Activated CD4-positive, alpha-beta T cell treated with anti-CD3 and anti-CD28 coated beads, Interleukin-2, Interleukin-4, amounts not matched to agents 100 ng/mL and 50 ng/mL, durations not matched to agents 16 hours and 8 hours (primary cell): ENCODE measurements around the gene FRZB.

Source experiments
- DNase-seq: peaks from one replicate; pipeline ENCODE4 v3.0.0-alpha.2; 2020; ENCODE audit warnings: low spot score

FRZB gene

DNA sequence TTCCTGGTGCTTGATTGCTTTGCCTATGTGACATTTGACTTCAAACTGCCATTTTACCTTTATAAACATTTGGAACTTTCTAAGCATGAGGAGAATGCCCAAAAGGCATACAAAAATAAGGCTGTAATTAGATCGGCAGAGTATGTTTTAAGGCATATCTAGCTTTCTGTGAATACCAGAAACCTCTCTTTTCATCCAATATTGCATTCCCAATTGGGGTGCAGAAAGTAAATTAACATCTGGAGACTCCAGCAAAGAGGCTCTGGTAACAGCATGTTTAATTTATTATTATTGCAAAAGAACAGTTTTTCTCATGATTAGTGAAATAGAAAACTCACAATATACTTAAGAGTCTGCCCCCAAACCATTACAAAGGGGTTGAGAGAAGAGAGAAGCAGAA lies 32.1 kb downstream of the FRZB start:
- no peak for DNase-seq

DNA sequence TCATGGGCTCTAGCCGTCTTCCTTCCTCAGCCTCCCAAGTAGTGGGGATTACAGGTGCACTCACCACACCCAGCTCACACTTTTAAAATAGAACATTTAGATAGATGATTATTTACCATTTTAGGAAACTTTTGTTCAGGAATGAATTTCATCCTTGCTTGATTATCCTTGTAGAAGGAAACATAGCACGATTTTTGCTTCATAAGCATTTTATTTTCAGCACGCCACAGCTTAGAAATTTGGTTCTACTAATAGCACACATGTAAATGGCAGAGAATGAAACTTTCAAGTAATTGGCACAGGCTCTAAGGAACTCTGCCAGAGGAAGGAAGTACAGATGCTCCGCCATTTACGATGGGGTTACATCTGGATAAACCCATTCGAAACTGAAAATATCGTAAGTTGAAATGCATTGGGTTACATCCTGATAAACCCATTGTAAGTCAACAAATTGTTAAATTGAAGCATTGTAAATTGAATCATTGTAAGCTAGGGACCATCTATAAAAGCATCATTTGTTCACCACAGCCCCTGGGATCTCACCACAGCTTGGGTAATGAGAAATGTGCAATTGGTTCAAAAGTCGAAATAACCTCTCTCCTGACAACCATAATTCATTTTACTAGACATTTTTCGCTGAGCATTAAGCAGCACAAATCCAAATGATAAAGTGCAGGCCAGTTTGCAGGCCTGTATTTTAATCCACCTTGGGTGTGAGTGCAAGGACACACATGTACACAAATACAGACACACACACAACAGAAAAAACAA lies 33.2 kb downstream of the FRZB start:
- DNase-seq = no peak

DNA sequence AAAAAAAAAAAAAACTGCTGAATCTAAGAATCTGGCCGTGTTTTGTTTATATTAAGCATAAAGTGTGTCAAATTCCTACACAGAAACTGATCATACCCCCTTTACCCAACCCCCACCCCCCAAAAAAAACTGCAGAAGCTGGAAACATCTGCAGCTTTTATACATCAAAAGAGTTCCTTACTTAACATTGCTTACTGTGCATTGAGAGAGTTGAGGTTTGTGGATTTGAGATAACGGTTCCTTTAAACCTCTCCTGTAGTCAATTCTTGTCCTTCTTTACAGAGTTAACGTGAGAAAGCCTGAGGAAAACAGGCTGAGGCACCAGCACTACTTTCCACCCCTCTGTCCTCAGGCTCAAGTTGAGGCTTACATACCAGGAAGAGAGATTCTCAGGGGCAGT lies 34.5 kb downstream of the FRZB start:
- no peak for DNase-seq

DNA sequence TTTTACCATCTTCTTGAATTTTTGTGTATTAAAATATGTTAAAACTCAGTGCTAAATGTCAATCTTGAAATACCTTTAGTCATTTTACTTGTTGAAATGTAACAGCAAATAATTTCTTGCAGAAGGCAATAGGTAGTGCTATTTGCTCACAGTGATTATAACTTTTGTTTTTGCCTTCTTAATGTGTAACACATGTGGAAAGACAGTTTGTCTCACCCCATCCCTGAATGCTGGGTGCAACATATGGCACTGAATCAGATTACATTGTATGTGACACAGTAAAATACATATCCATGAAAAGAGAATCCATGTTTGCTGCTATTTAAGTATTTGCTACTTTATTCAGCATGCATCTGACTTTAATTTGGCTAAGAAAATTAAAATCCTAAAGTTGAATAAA lies 35.3 kb downstream of the FRZB start:
- no peak for DNase-seq

DNA sequence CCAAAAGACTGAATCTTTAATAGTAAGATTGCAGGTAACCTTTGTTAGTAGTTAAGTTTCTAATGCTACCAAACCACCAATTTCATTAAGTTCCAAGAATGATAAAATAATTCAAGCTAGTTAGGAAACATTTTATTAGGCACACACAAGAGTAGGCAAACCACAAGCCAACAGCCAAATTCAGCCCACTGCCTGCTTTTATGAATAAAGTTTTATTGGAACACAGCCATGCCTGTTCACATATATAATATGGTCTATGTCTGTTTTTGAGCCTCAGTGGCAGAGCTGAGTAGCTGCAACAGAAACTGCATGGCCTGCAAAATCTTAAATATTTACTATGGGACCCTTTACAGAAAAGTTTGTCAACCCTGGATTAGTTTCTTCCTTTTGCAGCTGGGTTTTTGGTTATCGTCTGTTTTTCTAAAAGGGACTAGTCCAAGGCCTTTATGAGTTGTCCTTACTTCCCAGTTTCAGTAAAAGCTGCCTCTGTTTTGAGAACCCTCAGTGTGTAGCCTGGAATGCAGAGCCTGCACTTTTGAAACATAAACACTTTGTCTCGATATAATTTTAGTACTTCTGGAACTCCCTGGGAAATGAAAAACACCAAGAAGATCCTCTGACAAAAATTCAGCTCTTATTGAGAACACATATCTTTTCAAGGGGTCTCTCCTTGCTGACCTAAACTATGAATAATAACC lies 39.1 kb downstream of the FRZB start:
- no peak for DNase-seq

DNA sequence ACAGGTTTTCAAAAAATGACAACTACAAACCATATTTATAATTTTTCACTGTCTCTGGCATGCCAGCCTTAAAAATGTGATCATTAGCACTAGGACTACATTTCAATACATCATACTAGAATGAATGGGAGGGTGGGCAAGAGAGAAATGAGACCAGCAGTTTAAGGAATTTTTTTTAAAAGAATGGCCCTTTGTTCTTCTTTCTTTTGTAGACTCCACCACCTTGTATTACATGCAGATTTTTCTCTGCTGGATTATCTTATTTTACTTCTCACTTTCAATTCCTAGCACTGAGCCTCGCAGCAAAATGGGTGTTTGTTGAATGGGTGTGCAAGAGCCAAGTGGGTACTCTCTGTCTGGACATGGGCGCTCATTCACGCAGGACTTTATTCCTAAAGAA lies 39.9 kb downstream of the FRZB start:
- DNase-seq = no peak

DNA sequence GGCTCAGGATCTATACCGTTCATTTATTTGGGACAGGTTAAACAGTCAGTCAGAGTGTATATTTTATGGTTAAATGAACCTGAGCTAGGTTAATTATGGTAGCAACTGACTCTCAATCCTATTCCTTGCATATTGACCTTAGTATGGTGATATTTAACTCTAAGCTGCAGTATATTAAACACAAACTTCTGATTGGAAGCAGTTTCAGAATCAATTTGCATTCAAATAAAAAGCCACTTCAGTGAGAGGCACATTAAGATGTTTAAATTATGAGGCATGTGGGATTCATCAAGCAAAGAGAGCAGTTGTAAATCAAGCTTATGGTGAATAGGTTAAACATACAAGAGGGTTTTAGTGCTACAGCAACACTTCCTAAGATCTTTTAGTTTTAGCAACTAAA lies 40.4 kb downstream of the FRZB start:
- DNase-seq = no peak

DNA sequence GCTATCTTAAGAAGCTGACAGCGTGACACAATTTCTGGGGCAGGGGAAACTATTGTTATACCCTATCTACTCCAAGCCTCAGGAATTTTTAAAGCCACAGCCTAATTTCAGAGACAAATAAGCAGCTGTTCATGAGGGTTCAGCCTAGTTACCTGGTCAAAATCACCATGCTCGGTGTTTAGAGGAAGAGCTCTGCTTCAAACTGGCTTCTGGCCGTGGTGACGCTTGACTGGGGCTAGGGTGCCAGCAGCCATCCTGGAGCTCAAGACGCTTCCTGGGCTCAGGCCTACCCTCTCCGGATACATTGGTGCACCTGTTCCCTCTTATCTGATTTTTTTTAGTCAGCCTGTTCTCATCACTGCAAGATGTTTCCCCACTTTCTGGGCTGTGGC lies 41.7 kb downstream of the FRZB start:
- no peak for DNase-seq

DNA sequence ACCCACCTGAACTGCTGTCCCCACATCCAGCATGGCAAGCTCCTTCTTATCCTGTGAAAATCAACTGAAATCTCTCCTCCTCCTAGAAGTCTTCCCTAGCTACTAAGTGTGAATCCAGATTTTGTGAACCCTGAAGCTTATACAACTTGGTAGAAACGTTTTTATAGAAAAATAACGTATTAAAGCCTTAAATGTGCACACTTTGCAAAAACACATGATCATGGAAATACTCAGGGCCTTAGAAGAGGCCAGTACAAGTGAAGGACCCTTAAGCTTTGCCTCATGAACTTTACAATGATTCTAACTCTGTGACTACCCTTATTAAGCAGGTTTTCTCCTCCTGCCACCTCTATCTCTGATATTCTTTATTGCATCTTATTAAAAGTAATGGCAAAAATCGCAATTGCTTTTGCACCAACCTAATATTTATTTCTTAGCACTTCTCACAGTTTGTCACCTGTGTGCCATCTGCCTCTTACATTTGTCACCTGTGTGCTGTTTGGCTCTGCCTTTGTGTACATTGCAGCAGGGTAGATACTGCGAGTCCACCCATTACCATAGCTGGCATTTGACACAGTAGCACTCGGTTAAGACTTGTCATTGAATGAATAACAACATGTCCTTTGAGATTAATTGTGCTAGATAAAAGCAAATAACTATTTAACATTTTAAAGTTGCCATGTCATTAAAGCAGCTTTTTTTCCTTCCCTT lies 42.2 kb downstream of the FRZB start:
- DNase-seq = no peak

DNA sequence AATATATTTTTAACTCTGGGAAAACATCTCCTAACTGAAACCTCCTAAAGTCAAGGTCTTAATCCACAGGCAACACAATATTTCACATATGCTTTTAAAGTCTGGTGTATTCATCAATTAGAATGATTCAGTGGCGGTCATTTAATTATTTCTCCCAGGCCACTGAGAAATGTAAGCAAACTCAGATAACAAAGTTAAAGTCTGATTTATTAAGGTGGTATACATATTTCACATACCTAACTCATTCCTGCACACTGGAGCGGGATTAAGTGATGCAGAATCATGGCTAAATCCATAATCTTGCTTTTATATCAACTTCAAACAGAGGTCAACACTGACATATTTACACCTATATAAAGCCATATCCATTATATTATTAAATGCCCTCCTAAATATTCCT lies 43.7 kb downstream of the FRZB start:
- no peak for DNase-seq

DNA sequence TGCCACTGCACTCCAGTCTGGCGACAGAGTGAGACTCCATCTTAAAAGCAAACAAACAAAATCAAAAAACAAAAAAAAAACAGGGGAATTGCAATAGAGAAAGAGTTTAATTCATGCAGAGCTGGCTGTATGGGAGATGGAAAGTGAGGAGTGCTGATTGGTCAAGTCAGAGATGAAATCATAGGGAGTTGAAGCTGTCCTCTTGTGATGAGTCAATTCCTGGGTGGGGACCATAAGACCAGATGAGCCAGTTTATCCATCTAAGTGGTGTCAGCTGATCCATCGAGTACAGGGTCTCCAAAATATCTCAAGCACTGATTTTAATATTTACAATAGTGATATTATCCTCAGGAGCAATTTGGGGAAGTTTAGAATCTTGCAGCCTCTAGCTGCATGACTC lies 45.3 kb downstream of the FRZB start:
- DNase-seq = no peak

DNA sequence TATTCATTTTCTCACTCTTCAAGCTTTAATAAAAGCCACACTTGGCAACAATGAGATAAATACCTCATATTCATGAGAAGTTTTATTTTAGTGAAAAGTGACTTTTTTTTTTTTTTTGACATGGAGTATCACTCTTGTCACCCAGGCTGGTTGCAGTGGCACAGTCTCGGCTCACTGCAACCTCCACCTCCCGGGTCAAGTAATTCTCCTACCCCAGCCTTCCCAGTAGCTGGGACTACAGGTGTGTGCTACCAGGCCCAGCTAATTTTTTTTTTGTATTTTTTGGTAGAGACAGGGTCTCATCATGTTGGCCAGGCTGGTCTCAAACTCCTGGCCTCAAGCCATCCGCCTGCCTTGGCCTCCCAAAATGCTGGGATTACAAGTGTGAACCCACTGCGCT lies 47.0 kb downstream of the FRZB start:
- DNase-seq = no peak

DNA sequence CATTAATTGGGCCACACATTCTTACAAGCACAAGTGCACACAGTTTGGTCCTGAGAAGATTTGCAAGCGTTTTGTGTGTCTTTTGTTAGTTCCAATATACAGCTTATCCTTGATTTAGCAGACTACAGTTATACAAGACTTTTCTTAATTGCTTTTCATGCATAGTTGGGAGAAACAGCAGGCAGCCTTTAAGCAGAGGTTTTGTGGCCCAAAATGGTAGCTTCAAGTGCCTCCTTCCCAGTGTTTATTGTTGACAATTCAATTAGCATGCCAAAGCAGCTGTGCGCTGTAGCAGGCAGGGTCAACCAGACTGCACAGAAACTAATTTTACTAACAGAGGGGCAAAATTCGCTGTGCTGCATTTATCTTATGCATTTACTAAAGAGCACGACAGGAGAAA lies 47.5 kb downstream of the FRZB start:
- DNase-seq = no peak

DNA sequence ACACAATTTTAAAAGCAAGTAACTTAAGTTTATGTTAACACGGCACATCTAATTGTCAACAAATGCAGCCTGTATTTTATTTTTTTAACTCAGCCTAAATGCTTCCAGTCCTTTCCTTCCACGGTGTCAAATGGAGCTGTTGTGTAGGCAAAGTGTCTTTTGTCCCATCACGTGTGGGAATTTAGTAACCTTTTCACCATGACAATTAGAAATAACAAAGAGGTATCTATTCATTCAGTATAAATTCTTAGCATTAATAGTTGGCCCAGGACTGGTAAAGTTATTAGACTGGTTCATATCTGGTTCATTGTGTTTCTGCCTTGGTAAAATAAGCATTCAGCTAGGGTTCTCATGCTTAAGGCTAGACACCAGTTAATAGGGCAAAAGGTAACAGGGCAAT lies 47.9 kb downstream of the FRZB start:
- no peak for DNase-seq

DNA sequence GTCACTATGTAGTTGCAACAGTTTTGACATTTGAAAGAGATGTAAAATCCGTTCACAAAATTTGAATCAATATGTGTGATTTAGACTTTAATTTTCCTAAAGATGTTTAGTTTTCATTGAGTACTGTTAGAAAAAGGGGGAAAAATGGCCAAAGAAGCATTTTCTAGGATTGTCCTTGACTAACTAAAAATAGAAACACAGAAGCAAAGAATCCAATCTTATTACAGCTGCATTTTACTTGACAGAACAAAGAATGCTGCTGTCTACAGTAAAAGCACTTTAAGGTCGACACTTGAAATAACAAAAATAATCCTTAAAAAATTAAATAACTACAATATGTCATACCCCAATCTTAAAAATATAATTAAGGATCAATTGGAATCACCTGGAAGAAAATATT lies 48.9 kb downstream of the FRZB start:
- DNase-seq = no peak

DNA sequence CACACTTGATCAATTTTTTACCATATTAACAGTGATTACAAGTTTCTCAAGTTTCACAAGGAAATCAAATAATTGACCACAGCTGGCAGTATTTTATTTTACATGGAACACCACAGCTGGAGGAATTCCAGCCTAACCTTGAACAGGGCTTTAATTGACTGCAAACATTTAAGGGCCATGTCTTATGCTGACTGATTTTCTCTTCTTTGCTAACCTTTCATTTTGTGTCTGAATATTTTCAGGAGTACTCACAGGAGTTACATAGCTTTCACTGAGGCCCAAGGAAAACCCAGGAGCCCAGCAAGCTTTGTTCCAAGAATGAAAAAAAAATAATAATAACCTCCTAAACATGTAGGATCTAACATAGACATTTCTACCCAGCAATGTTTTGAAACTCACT lies 49.6 kb downstream of the FRZB start:
- DNase-seq = no peak

DNA sequence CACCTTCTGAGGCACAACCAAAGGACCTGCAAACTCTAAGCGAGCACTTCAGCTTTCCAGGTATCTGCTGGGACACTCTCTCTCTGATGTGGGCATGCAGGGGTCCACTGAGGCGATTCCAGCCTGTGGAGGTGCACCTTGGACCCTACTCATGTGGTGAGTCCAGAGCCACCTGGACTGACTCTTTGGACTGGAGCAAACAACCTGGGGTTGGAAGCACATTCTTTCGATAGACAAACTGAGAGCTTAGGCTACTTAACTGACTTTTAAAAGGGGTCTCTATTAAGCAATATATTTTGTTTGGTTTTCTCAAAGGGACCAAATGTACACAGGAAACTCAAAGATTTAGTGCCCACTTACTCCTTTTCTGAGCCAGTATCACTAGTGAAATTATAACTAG lies 51.6 kb downstream of the FRZB start:
- DNase-seq = no peak

DNA sequence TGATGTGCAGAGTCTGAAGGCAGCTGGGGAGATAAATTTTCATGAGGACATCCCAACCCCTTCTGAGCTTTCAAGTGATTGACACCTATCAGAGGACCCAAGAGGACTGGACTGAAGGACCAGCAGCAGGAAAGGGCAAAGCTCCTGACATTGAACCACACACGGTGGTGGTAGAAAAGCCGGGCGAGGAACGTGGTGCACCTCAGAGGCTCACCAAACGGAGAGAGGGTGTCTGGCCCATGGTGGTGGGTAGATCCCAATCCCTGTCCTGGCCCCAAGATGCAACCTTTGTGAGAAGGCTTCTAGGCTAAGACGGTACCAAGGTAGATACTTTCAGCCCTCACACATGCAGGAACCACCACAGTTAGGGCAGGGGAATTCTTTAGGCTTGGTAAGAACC lies 52.1 kb downstream of the FRZB start:
- no peak for DNase-seq

DNA sequence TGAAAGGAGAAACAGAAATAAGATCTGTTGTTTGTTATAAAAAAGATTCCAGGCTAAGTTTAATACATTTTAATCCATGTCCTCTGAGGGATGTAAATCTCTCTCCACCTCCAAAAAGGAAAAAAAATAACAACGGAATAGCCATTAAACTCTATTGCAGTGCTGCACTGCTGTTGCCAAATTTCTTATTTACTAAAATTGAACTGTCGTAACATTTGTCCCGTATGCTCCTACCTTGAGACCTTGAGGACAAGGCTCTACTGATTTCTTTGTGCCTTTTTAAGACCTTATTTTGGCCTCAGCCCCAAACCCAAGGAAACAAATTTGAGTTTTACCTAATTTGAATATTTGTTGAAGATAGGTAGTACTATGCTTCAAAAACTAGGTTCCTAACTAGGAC lies 56.4 kb downstream of the FRZB start:
- DNase-seq = no peak

DNA sequence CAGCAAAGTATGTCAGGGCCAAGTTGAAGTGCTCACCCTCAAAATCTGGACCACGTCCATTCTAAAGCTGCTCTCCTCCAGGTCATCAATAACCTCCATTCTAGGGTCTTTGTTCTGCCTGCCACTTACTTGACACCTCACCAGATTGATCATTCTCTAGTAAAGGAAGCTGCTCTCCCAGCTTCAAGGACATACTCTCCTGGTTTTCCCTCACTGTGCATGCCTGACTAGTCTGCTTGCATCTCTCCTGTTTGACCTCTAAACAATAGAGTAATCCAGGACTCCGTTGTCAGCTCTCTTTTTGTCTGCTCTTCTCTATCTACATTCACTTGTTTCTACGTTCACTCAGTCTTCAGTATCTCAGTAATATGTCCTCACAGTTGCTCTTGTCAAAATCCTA lies 59.1 kb downstream of the FRZB start:
- DNase-seq = no peak

DNA sequence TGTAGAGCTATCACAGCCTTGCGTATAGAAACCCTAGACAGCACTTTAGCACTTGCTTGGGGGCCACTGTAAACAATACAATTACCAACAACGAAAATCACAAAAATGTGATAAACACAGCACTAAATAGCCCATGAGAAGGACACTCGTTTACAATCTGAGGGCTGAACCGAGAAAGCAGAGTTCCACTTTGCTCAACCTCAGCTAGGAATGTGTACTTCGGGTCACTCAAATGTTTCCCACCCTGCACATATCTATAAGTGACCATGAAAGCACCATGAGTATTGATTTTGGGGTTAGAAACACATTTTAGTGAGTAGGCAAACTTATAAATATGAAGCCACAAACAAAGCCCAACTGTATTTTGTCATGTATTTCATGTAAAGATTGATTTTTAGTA lies 62.3 kb downstream of the FRZB start:
- DNase-seq = no peak

DNA sequence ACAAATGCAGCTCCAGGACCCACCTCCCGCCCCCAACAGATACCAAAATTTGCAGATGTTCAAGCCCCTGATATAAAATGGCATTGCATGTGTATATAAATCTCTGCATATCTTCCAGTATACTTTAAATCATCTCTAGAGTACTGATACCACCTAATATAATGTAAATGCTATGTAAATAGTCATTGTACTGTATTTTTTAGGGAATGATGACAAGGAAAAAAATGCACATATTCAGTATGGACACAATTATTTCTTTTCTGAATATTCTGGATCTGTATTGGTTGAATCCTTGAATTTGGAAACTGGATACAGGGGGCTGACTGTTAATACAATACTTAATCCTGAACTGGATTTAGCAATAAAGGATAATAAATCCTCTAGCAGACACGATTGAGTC lies 67.7 kb downstream of the FRZB start:
- no peak for DNase-seq

DNA sequence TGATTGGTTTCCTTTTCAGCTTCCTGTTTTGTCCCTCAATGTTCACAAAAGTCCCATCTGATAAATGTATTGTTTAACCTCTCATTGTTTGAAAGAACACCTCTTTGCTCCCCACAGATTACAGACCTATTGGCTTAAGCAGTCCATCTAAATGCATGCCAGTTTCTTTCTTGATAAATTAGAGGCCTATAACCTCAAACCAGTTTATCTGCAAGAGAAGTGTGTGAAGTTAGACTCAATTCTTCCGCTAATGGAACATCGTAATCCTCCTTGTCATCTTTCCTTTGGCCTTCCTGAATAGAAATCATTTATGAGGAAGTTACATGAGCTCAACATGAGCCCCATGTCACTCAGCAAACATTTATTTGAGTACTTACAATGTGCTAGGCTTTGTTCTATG lies 74.0 kb downstream of the FRZB start:
- no peak for DNase-seq
